Measurements from ENCODE around the gene DUSP6.

Gene DUSP6

GRCh38 chr12:89328151-89329030 lies 23.9 kb downstream of the DUSP6 start:
- no peak for DNase-seq (ENCODE audit: low spot score)
- peak overlapping the region in 1 of 2 donors; percentile 27 for H3K27ac ChIP-seq
- H3K4me3 ChIP-seq, result no peak overlapping the region
- TF ChIP-seq CTCF (IDR thresholded peaks at IDR 0.05), result no peak

GRCh38 chr12:89327486-89328094 lies 24.7 kb downstream of the DUSP6 start:
- Histone ChIP-seq H3K4me3 (no peak overlapping the region), H3K27ac (peak overlapping the region in 1 of 2 donors; percentile 27)
- TF ChIP-seq CTCF (IDR thresholded peaks at IDR 0.05), result no peak
- no peak for DNase-seq (ENCODE audit: low spot score)

- TF ChIP-seq CTCF (IDR thresholded peaks at IDR 0.05), result no peak
- Histone ChIP-seq H3K4me3 (peak overlapping the region; percentile 1), H3K27ac (peak overlapping the region in 1 of 2 donors; percentile 14)
- DNase-seq (ENCODE audit: low spot score), result no peak
Measured at GRCh38 chr12:89326239-89327040, 25.9 kb downstream of the DUSP6 start.

GRCh38 chr12:89325495-89325894 lies 26.8 kb downstream of the DUSP6 start:
- H3K27ac ChIP-seq, result peak overlapping the region in 1 of 2 donors; percentile 13
- no peak overlapping the region for H3K4me3 ChIP-seq
- TF ChIP-seq CTCF (IDR thresholded peaks at IDR 0.05), result no peak
- no peak for DNase-seq (ENCODE audit: low spot score)

- Histone ChIP-seq H3K27ac (no peak overlapping the region), H3K4me3 (no peak overlapping the region)
- no peak for TF ChIP-seq CTCF (IDR thresholded peaks at IDR 0.05)
- no peak for DNase-seq (ENCODE audit: low spot score)
Measured at GRCh38 chr12:89324437-89324836, 27.9 kb downstream of the DUSP6 start.

GRCh38 chr12:89323568-89324218 lies 28.6 kb downstream of the DUSP6 start:
- Histone ChIP-seq H3K4me3 (no peak overlapping the region), H3K27ac (no peak overlapping the region)
- DNase-seq (ENCODE audit: low spot score), result no peak
- TF ChIP-seq CTCF (IDR thresholded peaks at IDR 0.05), result no peak
